HepG2 (cell line): ENCODE measurements around the gene TRIM28. TPM values are rescaled to one million over a fixed set of nuclear protein-coding genes. Genes with fewer than 3 reads are reported as not detected.

Experiments used
- EZH2 ChIP-seq: conservative IDR thresholded peaks from 2 replicates; pipeline ENCODE4 v1.6.1; 2012; ENCODE audit warnings: mild to moderate bottlenecking, low read depth, low read length, moderate library complexity
- KDM6A ChIP-seq: IDR thresholded peaks from 2 replicates; pipeline ENCODE4 v1.6.1; 2016; ENCODE audit warnings: low read depth
- KMT2B ChIP-seq: IDR thresholded peaks from 2 replicates; pipeline ENCODE4 v1.6.1; 2016; ENCODE audit warnings: missing genetic modification reagents, missing compliant biosample characterization
- MTA3 ChIP-seq: sonication (generic); formaldehyde crosslinking; IDR thresholded peaks from 2 replicates; pipeline ENCODE4 v1.4.0; 2020; ENCODE audit warnings: missing genetic modification reagents
- NONO ChIP-seq, 2 experiments: fragments of 450-650 bp in 1 of 2; sonication (generic) in 1 of 2; formaldehyde crosslinking in 1 of 2; IDR thresholded peaks in 1 of 2; conservative IDR thresholded peaks in 1 of 2; 2 replicates each; pipeline versions ENCODE4 v1.6.1 to v1.8.0; 2017 to 2022; ENCODE audit warnings: mild to moderate bottlenecking in 1 of 2, missing genetic modification reagents in 1 of 2, moderate library complexity in 1 of 2
- SETDB1 ChIP-seq: sonication (generic); formaldehyde crosslinking; IDR thresholded peaks from 2 replicates; pipeline ENCODE4 v1.5.1; 2020; ENCODE audit warnings: missing genetic modification reagents, mild to moderate bottlenecking, borderline replicate concordance
- SRSF9 ChIP-seq: fragments of 200-400 bp; formaldehyde crosslinking; IDR thresholded peaks from 2 replicates; pipeline ENCODE4 v1.6.1; 2018; ENCODE audit warnings: borderline replicate concordance, mild to moderate bottlenecking, low read depth, low read length; ENCODE audit not compliant: insufficient read depth, poor library complexity, severe bottlenecking
- TP53 ChIP-seq: sonication (generic); formaldehyde crosslinking; conservative IDR thresholded peaks from 2 replicates; pipeline ENCODE4 v1.4.0; 2020; ENCODE audit warnings: missing genetic modification reagents
- ZC3H4 ChIP-seq: sonication (generic); formaldehyde crosslinking; IDR thresholded peaks from 2 replicates; pipeline ENCODE4 v1.4.0; 2020; ENCODE audit warnings: missing genetic modification reagents, borderline replicate concordance
- ZNF550 ChIP-seq: sonication (generic); formaldehyde crosslinking; IDR thresholded peaks from 2 replicates; pipeline ENCODE4 v1.4.0; 2020; ENCODE audit warnings: mild to moderate bottlenecking, missing genetic modification reagents, borderline replicate concordance
- ZNF563 ChIP-seq: sonication (generic); formaldehyde crosslinking; IDR thresholded peaks from 2 replicates; pipeline ENCODE4 v1.8.0; 2022; ENCODE audit warnings: mild to moderate bottlenecking, moderate library complexity, missing genetic modification reagents
- ZNF567 ChIP-seq: sonication (generic); formaldehyde crosslinking; IDR thresholded peaks from 2 replicates; pipeline ENCODE4 v1.8.1; 2023; ENCODE audit warnings: mild to moderate bottlenecking, missing genetic modification reagents, borderline replicate concordance
- ZNF841 ChIP-seq: sonication (generic); formaldehyde crosslinking; IDR thresholded peaks from 2 replicates; pipeline ENCODE4 v1.8.1; 2023; ENCODE audit warnings: missing genetic modification reagents, borderline replicate concordance
- polyA plus RNA-seq, 8 experiments: library from polyadenylated mRNA; depleted of rRNA in 3 of 8; stranded (reverse) in 7 of 8; unstranded in 1 of 8; fragments of >200 nt; fragmentation: Illumina TruSeq in 4 of 8; extraction: Trizol in 4 of 8; gene quantifications; 2 replicates each; pipeline versions ENCODE4 v1.2.1 to v1.2.3, GENCODE V29; 2011 to 2016; ENCODE audit warnings: low read depth in 4 of 8, missing spikeins in 1 of 8, mixed read lengths in 1 of 8; ENCODE audit not compliant: insufficient read depth in 1 of 8
- total RNA-seq, 5 experiments: library from RNA; depleted of rRNA; stranded (reverse); fragments of >200 nt; fragmentation: Illumina TruSeq; extraction: Trizol; gene quantifications; 2 replicates each; pipeline ENCODE4 v1.2.3, GENCODE V29; 2016; ENCODE audit warnings: low read depth in 1 of 5
- TF ChIP-seq, protein P1 (sequence below): sonication (generic); formaldehyde crosslinking; IDR thresholded peaks from 2 replicates; pipeline ENCODE4 v1.4.0; 2020; ENCODE audit warnings: missing genetic modification reagents, low read depth, mild to moderate bottlenecking, borderline replicate concordance
- TF ChIP-seq, protein P2 (sequence below): sonication (generic); formaldehyde crosslinking; IDR thresholded peaks from 2 replicates; pipeline ENCODE4 v1.4.0; 2020; ENCODE audit warnings: missing genetic modification reagents
- TF ChIP-seq, protein P3 (sequence below): sonication (generic); formaldehyde crosslinking; IDR thresholded peaks from 2 replicates; pipeline ENCODE4 v1.5.0; 2020; ENCODE audit warnings: mild to moderate bottlenecking, missing genetic modification reagents
- TF ChIP-seq, protein P4 (sequence below): sonication (generic); formaldehyde crosslinking; IDR thresholded peaks from 2 replicates; pipeline ENCODE4 v1.4.0; 2020; ENCODE audit warnings: missing genetic modification reagents
- TF ChIP-seq, protein P5 (sequence below): sonication (generic); formaldehyde crosslinking; IDR thresholded peaks from 2 replicates; pipeline ENCODE4 v1.8.0; 2022; ENCODE audit warnings: missing genetic modification reagents, low read depth, mild to moderate bottlenecking, borderline replicate concordance

The TRIM28 gene
- total and polyA plus RNA-seq, 2 of the 13 experiments (the other 11 are each of a cell fraction or from before 2014, with no cell fraction given): 361 to 439 TPM

DNA sequence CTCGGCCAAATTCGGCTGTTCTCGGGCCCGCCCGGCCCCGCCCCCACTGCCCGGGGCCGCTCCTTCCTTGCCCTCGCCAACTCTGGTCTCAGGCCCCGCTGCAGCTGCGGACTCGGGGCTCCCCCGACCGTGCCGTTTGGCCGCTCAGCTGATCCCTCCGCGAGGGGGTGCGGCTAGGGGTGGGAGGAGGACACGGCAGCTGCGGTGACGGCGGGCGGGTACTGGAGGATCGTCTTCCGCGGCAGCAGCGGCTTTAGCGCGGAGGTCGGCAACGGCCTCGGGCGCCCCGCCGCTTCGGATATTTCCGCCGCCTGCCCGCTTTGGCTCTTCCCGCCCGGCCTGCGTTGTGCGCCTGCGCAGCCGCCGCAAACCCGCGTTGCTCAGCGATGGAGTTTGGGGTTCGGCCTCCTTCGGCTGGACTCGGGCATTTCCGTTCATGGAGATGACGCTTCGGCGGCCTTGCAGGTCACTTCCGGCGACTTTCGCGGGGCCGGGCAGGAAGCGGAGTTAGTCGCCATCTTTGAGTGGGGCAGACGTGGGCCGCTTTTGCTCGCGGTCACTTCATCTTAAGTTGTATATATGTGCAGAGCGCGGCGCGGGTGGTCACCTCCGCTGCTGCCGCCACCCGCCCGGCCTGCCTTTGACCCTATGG lies 14.9 kb downstream of the TRIM28 start (continued):
- TF ChIP-seq SETDB1 (CRISPR knock-in tag) (no peak), ZNF563 (CRISPR knock-in tag) (no peak), KDM6A (CRISPR knock-in tag) (no peak), MTA3 (CRISPR knock-in tag) (no peak), SRSF9 (no peak), ZNF567 (peak; percentile 95), NONO (IDR thresholded peaks at IDR 0.05) (no peak), NONO (CRISPR knock-in tag; conservative IDR thresholded peaks at IDR 0.05) (peak; percentile 94), KMT2B (CRISPR knock-in tag) (peak; percentile 59; the same call in 1 of the 2 replicates), ZC3H4 (CRISPR knock-in tag) (no peak), EZH2 (no peak), ZNF841 (CRISPR knock-in tag) (no peak), ZNF550 (CRISPR knock-in tag) (0 out of 2 replicates have a peak, but pooled peaks have one; percentile 67), TP53 (no peak; the same call in 1 of the 2 replicates)
- TF ChIP-seq, protein P1, sequence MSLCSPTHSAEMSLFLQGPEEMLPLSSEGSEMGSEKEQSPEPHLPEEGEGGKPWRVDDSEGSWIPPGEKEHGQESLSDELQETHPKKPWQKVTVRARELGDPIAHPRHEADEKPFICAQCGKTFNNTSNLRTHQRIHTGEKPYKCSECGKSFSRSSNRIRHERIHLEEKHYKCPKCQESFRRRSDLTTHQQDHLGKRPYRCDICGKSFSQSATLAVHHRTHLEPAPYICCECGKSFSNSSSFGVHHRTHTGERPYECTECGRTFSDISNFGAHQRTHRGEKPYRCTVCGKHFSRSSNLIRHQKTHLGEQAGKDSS (CRISPR knock-in tag): no peak
- TF ChIP-seq, protein P2, sequence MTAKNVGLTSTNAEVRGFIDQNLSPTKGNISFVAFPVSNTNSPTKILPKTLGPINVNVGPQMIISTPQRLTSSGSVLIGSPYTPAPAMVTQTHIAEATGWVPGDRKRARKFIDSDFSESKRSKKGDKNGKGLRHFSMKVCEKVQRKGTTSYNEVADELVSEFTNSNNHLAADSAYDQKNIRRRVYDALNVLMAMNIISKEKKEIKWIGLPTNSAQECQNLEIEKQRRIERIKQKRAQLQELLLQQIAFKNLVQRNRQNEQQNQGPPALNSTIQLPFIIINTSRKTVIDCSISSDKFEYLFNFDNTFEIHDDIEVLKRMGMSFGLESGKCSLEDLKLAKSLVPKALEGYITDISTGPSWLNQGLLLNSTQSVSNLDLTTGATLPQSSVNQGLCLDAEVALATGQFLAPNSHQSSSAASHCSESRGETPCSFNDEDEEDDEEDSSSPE: peak; percentile 85
- TF ChIP-seq, protein P3, sequence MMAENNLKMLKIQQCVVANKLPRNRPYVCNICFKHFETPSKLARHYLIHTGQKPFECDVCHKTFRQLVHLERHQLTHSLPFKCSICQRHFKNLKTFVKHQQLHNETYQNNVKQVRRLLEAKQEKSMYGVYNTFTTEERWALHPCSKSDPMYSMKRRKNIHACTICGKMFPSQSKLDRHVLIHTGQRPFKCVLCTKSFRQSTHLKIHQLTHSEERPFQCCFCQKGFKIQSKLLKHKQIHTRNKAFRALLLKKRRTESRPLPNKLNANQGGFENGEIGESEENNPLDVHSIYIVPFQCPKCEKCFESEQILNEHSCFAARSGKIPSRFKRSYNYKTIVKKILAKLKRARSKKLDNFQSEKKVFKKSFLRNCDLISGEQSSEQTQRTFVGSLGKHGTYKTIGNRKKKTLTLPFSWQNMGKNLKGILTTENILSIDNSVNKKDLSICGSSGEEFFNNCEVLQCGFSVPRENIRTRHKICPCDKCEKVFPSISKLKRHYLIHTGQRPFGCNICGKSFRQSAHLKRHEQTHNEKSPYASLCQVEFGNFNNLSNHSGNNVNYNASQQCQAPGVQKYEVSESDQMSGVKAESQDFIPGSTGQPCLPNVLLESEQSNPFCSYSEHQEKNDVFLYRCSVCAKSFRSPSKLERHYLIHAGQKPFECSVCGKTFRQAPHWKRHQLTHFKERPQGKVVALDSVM (CRISPR knock-in tag): peak; percentile 58
- TF ChIP-seq, protein P4, sequence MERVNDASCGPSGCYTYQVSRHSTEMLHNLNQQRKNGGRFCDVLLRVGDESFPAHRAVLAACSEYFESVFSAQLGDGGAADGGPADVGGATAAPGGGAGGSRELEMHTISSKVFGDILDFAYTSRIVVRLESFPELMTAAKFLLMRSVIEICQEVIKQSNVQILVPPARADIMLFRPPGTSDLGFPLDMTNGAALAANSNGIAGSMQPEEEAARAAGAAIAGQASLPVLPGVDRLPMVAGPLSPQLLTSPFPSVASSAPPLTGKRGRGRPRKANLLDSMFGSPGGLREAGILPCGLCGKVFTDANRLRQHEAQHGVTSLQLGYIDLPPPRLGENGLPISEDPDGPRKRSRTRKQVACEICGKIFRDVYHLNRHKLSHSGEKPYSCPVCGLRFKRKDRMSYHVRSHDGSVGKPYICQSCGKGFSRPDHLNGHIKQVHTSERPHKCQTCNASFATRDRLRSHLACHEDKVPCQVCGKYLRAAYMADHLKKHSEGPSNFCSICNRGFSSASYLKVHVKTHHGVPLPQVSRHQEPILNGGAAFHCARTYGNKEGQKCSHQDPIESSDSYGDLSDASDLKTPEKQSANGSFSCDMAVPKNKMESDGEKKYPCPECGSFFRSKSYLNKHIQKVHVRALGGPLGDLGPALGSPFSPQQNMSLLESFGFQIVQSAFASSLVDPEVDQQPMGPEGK (CRISPR knock-in tag): peak; percentile 44
- TF ChIP-seq, protein P5, sequence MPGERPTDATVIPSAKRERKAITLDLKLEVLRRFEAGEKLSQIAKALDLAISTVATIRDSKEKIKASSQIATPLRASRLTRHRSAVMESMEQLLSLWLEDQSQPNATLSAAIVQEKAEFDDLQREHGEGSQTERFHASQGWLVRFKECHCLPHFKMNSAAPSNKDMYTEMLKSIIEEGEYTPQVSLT (CRISPR knock-in tag): no peak
